GM21529 (cell line): Measurements from ENCODE around the gene CT47A1.
A peak's percentile ranks its signal among the peaks of the same experiment; 100 is the strongest.
"Not testable (repeated sequence)": the region's sequence is repeated elsewhere in the genome, so short reads cannot be mapped to it uniquely, and the experiment has no call there.

Experiments
- ATAC-seq: cut with Tn5 transposase; IDR thresholded peaks from one replicate; pipeline ENCODE4 v1.9.1; 2021; ENCODE audit not compliant: unreplicated experiment

Gene CT47A1

GRCh38 chrX:120985660-120986059 is at the start of gene CT47A1:
Gene CT47A1, minus strand, starts transcription at chrX:120985760. Its CDS starts 231 bp downstream, at chrX:120985529.
- ATAC-seq: not testable (repeated sequence)

GRCh38 chrX:121032531-121032930 is 47.0 kb upstream of the CT47A1 start:
- no peak for ATAC-seq

- no peak for ATAC-seq
These were observed 44.5 kb upstream of the CT47A1 start for GRCh38 chrX:121030083-121030482.

- ATAC-seq: no peak
These were observed 42.9 kb upstream of the CT47A1 start for GRCh38 chrX:121028419-121028818.

- no peak for ATAC-seq
These were observed 29.3 kb upstream of the CT47A1 start for GRCh38 chrX:121014826-121015225.

DNA sequence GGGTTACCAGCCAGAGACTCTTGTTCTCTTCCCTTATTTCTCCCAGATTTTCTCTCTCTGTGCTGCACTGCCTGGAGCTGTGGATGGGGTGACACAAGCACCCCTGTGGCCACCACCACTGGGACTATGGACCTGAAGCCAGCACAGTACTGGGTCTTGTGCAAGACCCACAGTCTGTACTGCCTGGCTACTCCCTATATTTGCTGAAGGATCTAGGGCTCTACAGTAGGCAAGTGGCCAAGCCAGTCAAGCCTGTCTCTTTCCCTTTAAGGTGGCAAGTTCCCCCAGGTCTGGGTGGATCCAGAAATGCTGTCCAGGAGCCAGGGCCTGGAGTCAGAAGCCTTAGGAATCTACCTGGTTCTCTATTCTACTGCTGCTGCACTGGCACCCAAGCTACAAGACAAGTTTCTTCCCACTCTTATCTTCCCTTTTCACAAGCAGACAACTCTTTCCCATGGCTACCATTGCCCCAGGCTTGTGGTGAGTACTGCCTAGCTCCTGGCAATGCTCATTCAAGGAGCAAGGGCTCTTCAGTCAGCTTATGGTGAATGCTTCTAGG is 28.4 kb upstream of the CT47A1 start:
- ATAC-seq: no peak

DNA sequence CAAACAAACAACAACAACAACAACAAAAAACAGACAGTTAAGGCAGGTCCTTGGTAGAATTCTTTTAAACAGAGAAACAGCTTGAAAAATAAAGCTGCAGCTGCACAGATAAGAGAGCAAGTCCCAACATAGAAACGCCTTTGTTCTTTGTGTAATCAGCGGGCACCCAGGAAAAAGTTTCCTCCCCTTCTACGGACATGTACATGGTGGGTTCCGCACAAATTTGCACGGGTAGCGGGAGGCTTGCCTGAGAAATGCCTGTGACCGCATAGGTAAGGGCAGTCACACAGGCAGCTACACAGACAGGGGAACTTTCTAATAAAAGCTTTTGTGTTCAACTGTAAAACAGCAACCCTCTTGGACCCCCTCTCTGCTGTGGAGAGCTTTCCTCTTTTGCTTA is 25.7 kb upstream of the CT47A1 start:
- no peak for ATAC-seq

- ATAC-seq: no peak
These were observed 24.7 kb upstream of the CT47A1 start for GRCh38 chrX:121010218-121010617.

- no peak for ATAC-seq
These were observed 24.2 kb upstream of the CT47A1 start for GRCh38 chrX:121009764-121010163.

- ATAC-seq: no peak
These were observed 23.4 kb upstream of the CT47A1 start for GRCh38 chrX:121008920-121009319.

DNA sequence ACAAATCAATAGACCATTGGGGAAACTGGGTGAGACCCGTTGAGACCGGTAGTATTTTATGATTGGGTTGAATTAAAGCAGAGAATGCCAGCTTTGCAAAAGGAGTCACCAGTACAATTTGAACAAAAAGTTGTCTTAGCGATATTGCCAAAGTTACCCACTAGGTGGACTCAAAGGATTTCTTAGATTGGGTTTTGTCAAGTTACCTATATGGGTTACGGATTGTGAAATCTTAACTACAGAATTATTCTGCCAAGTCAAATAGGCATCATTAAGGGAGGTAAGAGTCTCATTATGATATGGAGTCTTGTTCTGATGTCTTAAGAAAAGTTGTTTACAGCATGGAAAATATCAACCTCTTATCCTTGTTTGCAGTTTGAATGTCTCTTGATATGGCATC is 15.0 kb upstream of the CT47A1 start:
- ATAC-seq: no peak

DNA sequence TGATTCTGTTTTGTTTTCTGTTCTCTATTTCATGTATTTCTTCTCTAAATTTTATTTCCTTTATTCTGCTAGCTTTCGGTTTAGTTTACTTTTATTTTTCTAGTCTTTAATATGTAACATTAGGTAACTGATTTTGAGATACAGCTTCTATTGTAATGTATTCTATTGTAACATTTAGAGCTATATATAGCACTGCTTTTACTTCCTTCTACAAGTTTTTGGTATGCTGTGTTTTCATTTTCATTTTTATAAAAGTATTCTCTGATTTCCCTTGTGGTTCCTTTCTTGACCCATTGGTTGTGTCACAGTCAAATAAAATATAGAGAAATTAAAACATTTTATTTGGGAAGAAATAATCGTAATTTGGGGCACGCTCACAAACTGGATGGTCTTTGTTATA is 13.9 kb upstream of the CT47A1 start:
- peak; percentile 56 for ATAC-seq

GRCh38 chrX:120956500-120956899 is 29.1 kb downstream of the CT47A1 start, which contains the start of gene CT47A7:
Gene CT47A7, minus strand, starts transcription at chrX:120956600. Its CDS starts 255 bp downstream, at chrX:120956345.
- not testable (repeated sequence) for ATAC-seq
